ENCODE results near the gene RPL11.
"Not testable (repeated sequence)": the region's sequence is repeated elsewhere in the genome, so short reads cannot be mapped to it uniquely, and the experiment has no call there.

GRCh38 chr1:23733281-23733680, 41.7 kb downstream of the RPL11 start:
- TF ChIP-seq CTCF (conservative IDR thresholded peaks at IDR 0.05 in 1 of 2, IDR thresholded peaks at IDR 0.05 in 1 of 2; ENCODE audit: extremely low read depth in 1 of 2, insufficient read depth in 1 of 2, low read depth in 1 of 2, low read length in 2 of 2); EZH2 (IDR thresholded peaks at IDR 0.05; ENCODE audit: borderline replicate concordance, low read length): not testable (repeated sequence)
